HFFc6 (cell line): ENCODE results near the gene NECAP2. TPM values are rescaled to one million over a fixed set of nuclear protein-coding genes. Genes with fewer than 3 reads are reported as not detected.

Source experiments
- DNase-seq: peaks from one replicate; pipeline ENCODE4 v3.0.0-alpha.2; 2018
- H3K27ac Mint-ChIP-seq: 2 replicates; pipeline ENCODE4 v1.8.0; 2020; ENCODE audit warnings: mild to moderate bottlenecking, mixed read lengths
- H3K27me3 Mint-ChIP-seq: 2 replicates; pipeline ENCODE4 v1.8.0; 2021; ENCODE audit warnings: mild to moderate bottlenecking, moderate library complexity, mixed read lengths; ENCODE audit not compliant: insufficient read depth
- H3K36me3 Mint-ChIP-seq: 2 replicates; pipeline ENCODE4 v1.8.0; 2021; ENCODE audit warnings: low read depth, mixed read lengths
- H3K4me1 Mint-ChIP-seq: 2 replicates; pipeline ENCODE4 v1.8.0; 2020; ENCODE audit warnings: low read depth, mixed read lengths
- H3K4me3 Mint-ChIP-seq: 2 replicates; pipeline ENCODE4 v1.8.0; 2020; ENCODE audit warnings: mild to moderate bottlenecking, moderate library complexity, mixed read lengths
- H3K9me3 Mint-ChIP-seq: 2 replicates; pipeline ENCODE4 v1.8.0; 2020; ENCODE audit warnings: mild to moderate bottlenecking, mixed read lengths
- total RNA-seq, 6 experiments: library from RNA; stranded (reverse); fragmentation: NEBNext Ultra II Directional; extraction: Animal tissue kit (Norgen Biotek cat#: 25700); gene quantifications; 2 replicates in 1 of 6; 3 replicates in 5 of 6; pipeline ENCODE4 v1.2.3, GENCODE V29; 2021
- TF ChIP-seq, protein P1 (sequence below): fragments of 200-600 bp; sonication (generic); IDR thresholded peaks from 2 replicates; pipeline ENCODE4 v1.5.0; 2021; ENCODE audit warnings: antibody characterized with exemption, mild to moderate bottlenecking

The NECAP2 gene
- total RNA-seq, 6 experiments from 2014 or later: 55.6 to 73.1 (median 62.8) TPM

DNA sequence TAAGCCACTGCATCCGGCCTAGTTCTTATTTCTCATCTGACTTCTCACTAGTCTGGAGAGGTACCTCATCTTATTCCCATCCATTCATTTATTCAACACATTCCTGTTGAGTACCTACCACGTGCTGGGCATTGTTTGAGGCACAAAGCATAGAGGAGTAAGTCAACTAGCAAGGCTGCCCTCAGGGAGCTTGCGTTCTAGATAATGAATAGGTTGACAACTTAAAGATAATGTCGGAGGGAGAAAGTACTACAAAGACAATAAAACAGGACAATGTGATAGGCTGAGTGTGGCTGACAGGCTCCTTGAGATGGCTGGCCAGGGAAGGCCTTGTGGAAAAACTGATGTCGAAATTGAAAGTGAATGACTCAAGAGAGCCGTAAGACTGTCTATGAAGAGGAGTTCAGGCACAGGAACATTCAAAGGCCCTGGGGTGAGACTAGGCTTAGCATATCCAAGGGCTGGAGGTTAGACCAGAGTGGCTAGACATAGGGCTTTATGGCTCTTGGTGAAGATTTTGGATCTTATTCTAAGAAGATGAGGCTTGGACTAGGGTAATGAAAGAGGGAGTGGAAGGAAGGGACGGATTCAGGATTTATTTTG lies 21.6 kb upstream of the NECAP2 start:
- Mint-ChIP-seq H3K4me1 (no peaks in the 10 kb centered on the region; the same call in 1 of the 2 replicates), H3K36me3 (no peaks in the 10 kb centered on the region; the same call in 1 of the 2 replicates), H3K27ac (no peak overlapping the region), H3K4me3 (no peak overlapping the region), H3K27me3 (peaks cover 19% of the 10 kb centered on the region), H3K9me3 (no peaks in the 10 kb centered on the region)
- TF ChIP-seq, protein P1, sequence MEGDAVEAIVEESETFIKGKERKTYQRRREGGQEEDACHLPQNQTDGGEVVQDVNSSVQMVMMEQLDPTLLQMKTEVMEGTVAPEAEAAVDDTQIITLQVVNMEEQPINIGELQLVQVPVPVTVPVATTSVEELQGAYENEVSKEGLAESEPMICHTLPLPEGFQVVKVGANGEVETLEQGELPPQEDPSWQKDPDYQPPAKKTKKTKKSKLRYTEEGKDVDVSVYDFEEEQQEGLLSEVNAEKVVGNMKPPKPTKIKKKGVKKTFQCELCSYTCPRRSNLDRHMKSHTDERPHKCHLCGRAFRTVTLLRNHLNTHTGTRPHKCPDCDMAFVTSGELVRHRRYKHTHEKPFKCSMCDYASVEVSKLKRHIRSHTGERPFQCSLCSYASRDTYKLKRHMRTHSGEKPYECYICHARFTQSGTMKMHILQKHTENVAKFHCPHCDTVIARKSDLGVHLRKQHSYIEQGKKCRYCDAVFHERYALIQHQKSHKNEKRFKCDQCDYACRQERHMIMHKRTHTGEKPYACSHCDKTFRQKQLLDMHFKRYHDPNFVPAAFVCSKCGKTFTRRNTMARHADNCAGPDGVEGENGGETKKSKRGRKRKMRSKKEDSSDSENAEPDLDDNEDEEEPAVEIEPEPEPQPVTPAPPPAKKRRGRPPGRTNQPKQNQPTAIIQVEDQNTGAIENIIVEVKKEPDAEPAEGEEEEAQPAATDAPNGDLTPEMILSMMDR: no peak
- DNase-seq: no peak

- TF ChIP-seq, protein P1: no peak
- DNase-seq: no peak
- Mint-ChIP-seq H3K4me3 (no peak overlapping the region), H3K4me1 (no peaks in the 10 kb centered on the region; the same call in 1 of the 2 replicates), H3K36me3 (no peaks in the 10 kb centered on the region; the same call in 1 of the 2 replicates), H3K27ac (no peak overlapping the region), H3K9me3 (no peaks in the 10 kb centered on the region), H3K27me3 (peaks cover 19% of the 10 kb centered on the region)
Observed at GRCh38 chr1:16420424-16421118, 20.0 kb upstream of the NECAP2 start.

DNA sequence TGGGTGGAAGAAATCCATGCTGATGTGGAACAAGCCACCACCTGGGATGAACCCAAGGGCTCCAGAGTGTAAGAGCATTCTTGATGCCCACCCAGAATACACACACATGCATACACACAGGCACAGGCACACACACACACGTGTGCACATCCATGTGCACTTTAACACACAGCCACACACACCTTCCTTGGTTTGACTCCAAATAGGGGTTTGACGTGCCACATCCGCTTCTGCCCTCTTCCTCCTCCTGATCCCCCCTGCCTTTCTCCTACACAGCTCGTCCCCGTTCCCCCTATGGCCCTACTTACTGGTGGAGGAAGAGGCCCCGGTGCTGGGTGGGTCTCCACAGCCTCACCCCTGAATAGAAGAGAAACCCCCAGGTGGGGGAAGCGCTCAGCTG lies 19.3 kb upstream of the NECAP2 start:
- Mint-ChIP-seq H3K27me3 (peaks cover 17% of the 10 kb centered on the region), H3K4me1 (no peaks in the 10 kb centered on the region; the same call in 1 of the 2 replicates), H3K4me3 (no peak overlapping the region), H3K36me3 (no peaks in the 10 kb centered on the region; the same call in 1 of the 2 replicates), H3K9me3 (no peaks in the 10 kb centered on the region), H3K27ac (no peak overlapping the region)
- TF ChIP-seq, protein P1: no peak
- DNase-seq: no peak

DNA sequence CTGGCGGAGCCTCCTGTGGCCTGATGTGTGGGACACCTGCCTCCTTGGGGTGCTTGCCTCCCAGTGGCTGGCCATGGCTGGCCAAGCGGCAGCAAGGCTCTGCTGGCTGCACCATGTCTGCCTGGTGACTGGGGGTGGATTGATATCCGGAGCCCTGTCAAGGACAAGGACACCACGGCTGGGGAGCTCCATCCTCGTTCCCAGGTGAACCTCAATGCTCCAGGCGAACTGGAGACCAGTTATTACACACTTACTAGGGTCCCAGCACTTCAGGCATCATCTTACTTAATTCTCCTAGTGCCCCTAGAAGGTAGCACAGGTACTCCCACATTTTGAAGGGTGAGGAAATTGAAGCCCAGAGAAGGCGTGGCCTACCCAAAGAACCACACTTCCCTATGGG lies 18.5 kb upstream of the NECAP2 start:
- Mint-ChIP-seq H3K4me3 (no peak overlapping the region), H3K9me3 (no peaks in the 10 kb centered on the region), H3K27ac (no peak overlapping the region), H3K4me1 (no peaks in the 10 kb centered on the region; the same call in 1 of the 2 replicates), H3K27me3 (peaks cover 15% of the 10 kb centered on the region), H3K36me3 (no peaks in the 10 kb centered on the region; the same call in 1 of the 2 replicates)
- TF ChIP-seq, protein P1: no peak
- no peak for DNase-seq

- Mint-ChIP-seq H3K36me3 (no peaks in the 10 kb centered on the region), H3K9me3 (no peaks in the 10 kb centered on the region), H3K27ac (no peak overlapping the region), H3K4me1 (no peaks in the 10 kb centered on the region; the same call in 1 of the 2 replicates), H3K4me3 (no peak overlapping the region), H3K27me3 (peaks cover 6% of the 10 kb centered on the region)
- no peak for DNase-seq
- TF ChIP-seq, protein P1: no peak
Observed at GRCh38 chr1:16425125-16426025, 15.1 kb upstream of the NECAP2 start.
